DOHH2 (cell line): ENCODE results near the gene PLPP7.

Source experiments
- CTCF ChIP-seq: fragments of 200-600 bp; sonication (generic); IDR thresholded peaks from one replicate; pipeline ENCODE4 v1.5.1; 2014; ENCODE audit warnings: antibody characterized with exemption, mild to moderate bottlenecking, low read depth, low read length; ENCODE audit not compliant: poor library complexity, severe bottlenecking
- EZH2phosphoT487 ChIP-seq: fragments of 200-600 bp; sonication (generic); IDR thresholded peaks from 2 replicates; pipeline ENCODE4 v1.6.1; 2017; ENCODE audit warnings: borderline replicate concordance, mild to moderate bottlenecking, antibody characterized with exemption, low read length, moderate library complexity, mixed read lengths

- TF ChIP-seq CTCF (no peak), EZH2phosphoT487 (no peak)
These were observed 23.0 kb upstream of the PLPP7 start for GRCh38 chr9:131266266-131267229.
